Esophagus squamous epithelium (tissue), 4 donors: Measurements from ENCODE around the gene ADGRG1.

Experiments
- CTCF ChIP-seq, 6 experiments: fragments of 450-650 bp in 4 of 6; fragments of 200-600 bp in 2 of 6; sonication (generic) in 2 of 6; IDR thresholded peaks; one replicate each; pipeline ENCODE4 v1.5.1; 2016 to 2019; ENCODE audit warnings: antibody characterized with exemption in 6 of 6, mild to moderate bottlenecking in 4 of 6, moderate library complexity in 4 of 6
- POLR2A ChIP-seq, 4 donors: fragments of 450-650 bp; IDR thresholded peaks; one replicate each; pipeline ENCODE4 v1.6.1; 2017; ENCODE audit warnings: antibody characterized with exemption in 4 of 4, mild to moderate bottlenecking in 4 of 4, moderate library complexity in 3 of 4

GRCh38 chr16:57688487-57688986 lies 60.1 kb downstream of the ADGRG1 start:
- TF ChIP-seq POLR2A (IDR thresholded peaks at IDR 0.05) = no peak
- TF ChIP-seq CTCF (IDR thresholded peaks at IDR 0.05) = no peak
